MCF 10A (cell line): ENCODE measurements around the gene KCNAB1. TPM values are rescaled to one million over a fixed set of nuclear protein-coding genes. Genes with fewer than 3 reads are reported as not detected.

Experiments
- BruUV-seq: library from RNA; stranded (reverse); fragments of 400-500 nt; replicated peaks from 2 replicates; lab custom pipeline; 2021; lab: Mats Ljungman, UMichigan
- CTCF ChIA-PET: fragments of 300-600 bp; sonication (Branson Sonifier 250); formaldehyde crosslinking; extraction: SDS; loops from one replicate; lab custom pipeline; 2021; ENCODE audit warnings: antibody characterized with exemption, inconsistent platforms; lab: Yijun Ruan, JAX
- POLR2A ChIA-PET: fragments of 300-600, 350-650 bp; sonication (Branson Sonifier 250); formaldehyde crosslinking; extraction: SDS; loops from one replicate; lab custom pipeline; 2020; ENCODE audit warnings: antibody characterized with exemption, inconsistent platforms; lab: Yijun Ruan, JAX
- DNase-seq: peaks from one replicate; pipeline ENCODE4 v3.0.0-alpha.2; 2018; ENCODE audit not compliant: unreplicated experiment
- H3K27ac Mint-ChIP-seq: one replicate; pipeline ENCODE4 v1.8.0; 2022; ENCODE audit warnings: mild to moderate bottlenecking, low read depth, mixed read lengths; ENCODE audit not compliant: unreplicated experiment
- H3K27me3 Mint-ChIP-seq: one replicate; pipeline ENCODE4 v1.8.0; 2022; ENCODE audit warnings: mixed read lengths; ENCODE audit not compliant: insufficient read depth, unreplicated experiment
- H3K36me3 Mint-ChIP-seq: one replicate; pipeline ENCODE4 v1.8.0; 2022; ENCODE audit warnings: mild to moderate bottlenecking, moderate library complexity, mixed read lengths; ENCODE audit not compliant: insufficient read depth, unreplicated experiment
- H3K4me1 Mint-ChIP-seq: one replicate; pipeline ENCODE4 v1.8.0; 2022; ENCODE audit warnings: mixed read lengths; ENCODE audit not compliant: insufficient read depth, unreplicated experiment
- H3K4me3 Mint-ChIP-seq: one replicate; pipeline ENCODE4 v1.8.0; 2022; ENCODE audit warnings: mild to moderate bottlenecking, moderate library complexity, mixed read lengths; ENCODE audit not compliant: unreplicated experiment
- H3K9me3 Mint-ChIP-seq: one replicate; pipeline ENCODE4 v1.8.0; 2022; ENCODE audit warnings: mixed read lengths; ENCODE audit not compliant: unreplicated experiment
- intact Hi-C: fragments of 100-400 bp; cut with micrococcal nuclease; formaldehyde crosslinking; loops from 2 replicates; pipeline ENCODE4 v1.14.1; 2022
- total RNA-seq: library from RNA; stranded (reverse); gene quantifications from 2 replicates; pipeline ENCODE4 v1.2.3, GENCODE V29; 2022
- TF ChIP-seq, protein P1 (sequence below): fragments of 200-600 bp; IDR thresholded peaks from one replicate; pipeline ENCODE4 v1.8.0; 2022; ENCODE audit warnings: antibody characterized with exemption, mild to moderate bottlenecking; ENCODE audit not compliant: unreplicated experiment

The KCNAB1 gene
- total RNA-seq, 1 experiment from 2014 or later: 0.44 TPM

DNA sequence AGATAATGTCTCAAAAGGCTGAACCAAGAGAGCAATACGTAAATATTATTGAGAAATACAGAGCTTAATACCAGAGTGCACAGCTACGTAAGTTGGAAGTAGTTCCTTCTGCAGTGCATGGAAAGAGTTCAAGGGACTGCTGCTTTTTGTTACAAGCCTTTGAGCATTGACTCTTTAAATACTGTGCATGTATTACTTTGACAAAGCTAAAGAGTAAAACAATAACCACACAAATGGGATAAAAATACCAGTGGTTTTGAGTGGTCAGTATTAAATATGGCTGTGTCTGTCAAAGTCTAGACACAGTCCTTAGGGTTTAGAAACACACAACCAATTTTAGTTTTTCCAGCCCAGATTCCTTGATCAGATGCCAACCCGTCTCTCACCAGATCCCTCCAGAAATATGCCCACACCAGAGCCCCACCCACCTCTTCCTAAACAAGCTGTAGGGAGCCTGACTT lies 372.5 kb downstream of the KCNAB1 start:
- DNase-seq: no peak
- H3K4me1 Mint-ChIP-seq: no peaks in the 10 kb centered on the region
- intact Hi-C loops: no loop called here
- TF ChIP-seq, protein P1, sequence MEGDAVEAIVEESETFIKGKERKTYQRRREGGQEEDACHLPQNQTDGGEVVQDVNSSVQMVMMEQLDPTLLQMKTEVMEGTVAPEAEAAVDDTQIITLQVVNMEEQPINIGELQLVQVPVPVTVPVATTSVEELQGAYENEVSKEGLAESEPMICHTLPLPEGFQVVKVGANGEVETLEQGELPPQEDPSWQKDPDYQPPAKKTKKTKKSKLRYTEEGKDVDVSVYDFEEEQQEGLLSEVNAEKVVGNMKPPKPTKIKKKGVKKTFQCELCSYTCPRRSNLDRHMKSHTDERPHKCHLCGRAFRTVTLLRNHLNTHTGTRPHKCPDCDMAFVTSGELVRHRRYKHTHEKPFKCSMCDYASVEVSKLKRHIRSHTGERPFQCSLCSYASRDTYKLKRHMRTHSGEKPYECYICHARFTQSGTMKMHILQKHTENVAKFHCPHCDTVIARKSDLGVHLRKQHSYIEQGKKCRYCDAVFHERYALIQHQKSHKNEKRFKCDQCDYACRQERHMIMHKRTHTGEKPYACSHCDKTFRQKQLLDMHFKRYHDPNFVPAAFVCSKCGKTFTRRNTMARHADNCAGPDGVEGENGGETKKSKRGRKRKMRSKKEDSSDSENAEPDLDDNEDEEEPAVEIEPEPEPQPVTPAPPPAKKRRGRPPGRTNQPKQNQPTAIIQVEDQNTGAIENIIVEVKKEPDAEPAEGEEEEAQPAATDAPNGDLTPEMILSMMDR: no peak
- H3K4me3 Mint-ChIP-seq: no peak overlapping the region
- no TSS peak for BruUV-seq
- ChIA-PET POLR2A (no interaction called here), CTCF (interaction anchor here (1.0 to 1.3 kb wide), 4 partner anchors 12 to 343 kb away, joined by 3 read pairs; no protein-coding TSS in a partner anchor)
- H3K27me3 Mint-ChIP-seq: peaks cover 25% of the 10 kb centered on the region
- H3K27ac Mint-ChIP-seq: no peak overlapping the region
- no peaks in the 10 kb centered on the region for H3K36me3 Mint-ChIP-seq
- H3K9me3 Mint-ChIP-seq: no peaks in the 10 kb centered on the region

DNA sequence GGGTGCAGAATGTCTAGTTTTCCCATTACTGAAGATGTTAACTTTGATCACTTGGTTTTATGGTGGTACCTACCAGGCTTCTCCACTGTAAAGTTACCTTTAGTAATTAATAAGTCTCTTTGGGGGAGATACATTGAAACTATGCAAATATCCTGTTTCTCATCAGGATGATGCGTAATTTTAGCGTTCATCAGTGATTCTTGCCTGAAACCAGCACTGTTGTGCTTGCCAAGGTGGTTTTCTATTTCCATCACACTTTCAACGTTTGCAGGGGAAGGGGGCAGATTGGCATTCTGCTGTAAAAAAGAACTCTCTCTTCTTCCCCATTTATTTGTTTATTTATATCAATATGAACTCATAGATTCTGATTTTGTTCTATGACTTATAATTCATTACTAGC lies 373.5 kb downstream of the KCNAB1 start:
- H3K27ac Mint-ChIP-seq: no peak overlapping the region
- no peaks in the 10 kb centered on the region for H3K4me1 Mint-ChIP-seq
- intact Hi-C loops: no loop called here
- ChIA-PET POLR2A (no interaction called here), CTCF (interaction anchor here (0.8 kb wide), 1 partner anchor 44 kb away, joined by 4 read pairs; no protein-coding TSS in a partner anchor)
- no peak overlapping the region for H3K4me3 Mint-ChIP-seq
- TF ChIP-seq, protein P1: no peak
- BruUV-seq: no TSS peak
- peaks cover 7% of the 10 kb centered on the region for H3K9me3 Mint-ChIP-seq
- peaks cover 25% of the 10 kb centered on the region for H3K27me3 Mint-ChIP-seq
- DNase-seq: no peak
- H3K36me3 Mint-ChIP-seq: no peaks in the 10 kb centered on the region

DNA sequence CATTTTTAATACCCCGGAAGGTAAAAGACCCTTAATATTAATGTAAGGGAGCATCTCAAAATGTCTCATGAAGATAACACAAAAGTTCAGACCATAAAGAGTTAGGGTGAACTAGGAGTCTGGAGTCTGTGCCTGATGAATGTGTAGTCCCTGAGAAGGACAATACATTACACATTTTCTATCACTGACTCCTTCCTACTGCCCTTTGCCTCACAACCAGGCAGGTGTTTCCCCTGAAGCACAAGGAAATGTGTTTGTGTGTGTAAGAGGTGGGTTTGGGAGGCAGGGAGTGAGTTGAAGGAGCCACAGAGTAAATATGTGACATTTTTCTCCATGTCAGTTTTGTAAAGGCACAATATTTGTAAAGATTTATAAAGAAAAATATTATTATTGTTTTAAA lies 375.4 kb downstream of the KCNAB1 start:
- H3K4me1 Mint-ChIP-seq: no peaks in the 10 kb centered on the region
- CTCF ChIA-PET: no interaction called here
- intact Hi-C loops: no loop called here
- BruUV-seq: no TSS peak
- no peak overlapping the region for H3K4me3 Mint-ChIP-seq
- H3K27ac Mint-ChIP-seq: no peak overlapping the region
- H3K36me3 Mint-ChIP-seq: no peaks in the 10 kb centered on the region
- peaks cover 25% of the 10 kb centered on the region for H3K27me3 Mint-ChIP-seq
- no peak for DNase-seq
- POLR2A ChIA-PET: no interaction called here
- TF ChIP-seq, protein P1: no peak
- H3K9me3 Mint-ChIP-seq: peaks cover 7% of the 10 kb centered on the region

DNA sequence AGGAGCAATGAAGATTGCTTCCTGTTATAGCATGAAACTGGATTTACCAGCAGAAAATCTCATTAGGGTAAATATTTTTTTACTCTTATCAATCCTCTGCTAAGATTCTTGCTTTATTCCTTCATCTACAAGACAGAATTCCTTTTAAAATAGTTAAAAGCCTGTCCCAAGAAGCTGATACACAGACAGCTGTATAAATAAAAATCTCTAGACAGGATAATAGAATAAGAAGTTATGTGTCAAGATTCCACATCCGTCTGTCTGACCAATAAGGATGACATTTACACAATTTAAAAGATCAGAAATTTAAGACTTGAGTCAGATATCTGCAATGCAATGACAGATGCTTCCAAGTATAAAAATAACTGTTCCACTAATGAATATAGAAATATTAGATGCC lies 376.9 kb downstream of the KCNAB1 start:
- peaks cover 7% of the 10 kb centered on the region for H3K9me3 Mint-ChIP-seq
- DNase-seq: no peak

More for the DNA sequence above, 376.9 kb downstream of the KCNAB1 start:
- Mint-ChIP-seq H3K4me1 (no peaks in the 10 kb centered on the region), H3K4me3 (no peak overlapping the region), H3K27me3 (peaks cover 25% of the 10 kb centered on the region), H3K27ac (no peak overlapping the region), H3K36me3 (no peaks in the 10 kb centered on the region)
- TF ChIP-seq, protein P1: no peak
- POLR2A ChIA-PET: no interaction called here
- BruUV-seq: no TSS peak
- intact Hi-C loops: no loop called here
- CTCF ChIA-PET: interaction anchor here (1.3 to 3.6 kb wide), 2 partner anchors 10 to 12 kb away, joined by 3 to 16 read pairs; no protein-coding TSS in a partner anchor
